RWPE2 (cell line): ENCODE measurements around the gene MAPKAPK2.

ENCODE experiments used
- ATAC-seq: fragments of 200-7000 bp; cut with Tn5 transposase; 3 replicates; pipeline ENCODE4 v1.9.1; 2021; ENCODE audit warnings: low read depth
- DNase-seq: peaks from one replicate; pipeline ENCODE4 v3.0.0-alpha.2; 2020; ENCODE audit warnings: low spot score
- H3K27ac ChIP-seq: fragments of 450-650 bp; 2 replicates; pipeline ENCODE4 v1.5.1; 2017; ENCODE audit warnings: mild to moderate bottlenecking; ENCODE audit not compliant: poor library complexity, severe bottlenecking
- H3K27me3 ChIP-seq: fragments of 250-450 bp; sonication (Bioruptor Pico); 2 replicates; pipeline ENCODE4 v1.5.1; 2021; ENCODE audit warnings: mild to moderate bottlenecking, moderate library complexity; ENCODE audit not compliant: insufficient read depth, poor library complexity, severe bottlenecking
- H3K36me3 ChIP-seq: fragments of 250-450 bp; sonication (Bioruptor Pico); 2 replicates; pipeline ENCODE4 v1.5.1; 2020; ENCODE audit warnings: low read depth, mild to moderate bottlenecking, moderate library complexity
- H3K4me1 ChIP-seq: fragments of 250-450 bp; sonication (Bioruptor Pico); 2 replicates; pipeline ENCODE4 v1.5.1; 2021; ENCODE audit warnings: mild to moderate bottlenecking, moderate library complexity; ENCODE audit not compliant: insufficient read depth, poor library complexity, severe bottlenecking
- H3K4me3 ChIP-seq: fragments of 250-450 bp; sonication (Bioruptor Pico); 2 replicates; pipeline ENCODE4 v1.5.1; 2021; ENCODE audit warnings: mild to moderate bottlenecking, moderate library complexity; ENCODE audit not compliant: severe bottlenecking
- H3K9me3 ChIP-seq: fragments of 250-450 bp; sonication (Bioruptor Pico); 2 replicates; pipeline ENCODE4 v1.5.1; 2021; ENCODE audit warnings: mild to moderate bottlenecking, moderate library complexity; ENCODE audit not compliant: severe bottlenecking
- TF ChIP-seq, protein P1 (sequence below): fragments of 450-650 bp; IDR thresholded peaks from one replicate; pipeline ENCODE4 v1.5.1; 2017; ENCODE audit warnings: mild to moderate bottlenecking, moderate library complexity; ENCODE audit not compliant: poor library complexity, severe bottlenecking

Gene MAPKAPK2

DNA sequence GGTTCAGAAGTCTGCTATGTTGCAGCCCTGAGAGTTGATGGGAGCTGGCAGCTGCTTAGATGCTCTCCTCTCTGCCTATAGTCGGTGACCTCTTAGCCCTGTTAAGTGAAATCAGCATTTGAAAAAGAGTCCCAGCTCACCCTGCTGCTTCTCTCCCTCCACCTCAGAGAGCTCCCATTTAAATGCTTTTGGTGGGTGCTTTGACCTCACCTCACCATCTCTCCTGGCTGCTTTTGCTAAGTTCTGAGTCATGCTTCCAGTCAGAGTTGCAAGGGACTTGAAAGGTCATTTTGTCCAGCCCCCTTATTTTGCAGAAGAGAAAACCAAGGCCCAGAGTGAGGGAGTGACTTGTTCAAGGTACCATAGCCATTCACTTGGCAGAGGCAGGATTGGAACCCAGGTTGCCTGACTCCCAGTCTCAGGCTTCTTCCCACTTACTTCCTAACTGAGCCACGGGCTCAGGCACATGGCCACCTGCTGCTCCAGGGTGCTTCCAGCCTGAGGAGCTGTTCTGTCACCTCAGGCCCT is 3.3 kb downstream of the MAPKAPK2 start:
- TF ChIP-seq, protein P1, sequence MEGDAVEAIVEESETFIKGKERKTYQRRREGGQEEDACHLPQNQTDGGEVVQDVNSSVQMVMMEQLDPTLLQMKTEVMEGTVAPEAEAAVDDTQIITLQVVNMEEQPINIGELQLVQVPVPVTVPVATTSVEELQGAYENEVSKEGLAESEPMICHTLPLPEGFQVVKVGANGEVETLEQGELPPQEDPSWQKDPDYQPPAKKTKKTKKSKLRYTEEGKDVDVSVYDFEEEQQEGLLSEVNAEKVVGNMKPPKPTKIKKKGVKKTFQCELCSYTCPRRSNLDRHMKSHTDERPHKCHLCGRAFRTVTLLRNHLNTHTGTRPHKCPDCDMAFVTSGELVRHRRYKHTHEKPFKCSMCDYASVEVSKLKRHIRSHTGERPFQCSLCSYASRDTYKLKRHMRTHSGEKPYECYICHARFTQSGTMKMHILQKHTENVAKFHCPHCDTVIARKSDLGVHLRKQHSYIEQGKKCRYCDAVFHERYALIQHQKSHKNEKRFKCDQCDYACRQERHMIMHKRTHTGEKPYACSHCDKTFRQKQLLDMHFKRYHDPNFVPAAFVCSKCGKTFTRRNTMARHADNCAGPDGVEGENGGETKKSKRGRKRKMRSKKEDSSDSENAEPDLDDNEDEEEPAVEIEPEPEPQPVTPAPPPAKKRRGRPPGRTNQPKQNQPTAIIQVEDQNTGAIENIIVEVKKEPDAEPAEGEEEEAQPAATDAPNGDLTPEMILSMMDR, result no peak
- Histone ChIP-seq H3K27me3 (no peaks in the 10 kb centered on the region), H3K4me3 (no peak overlapping the region), H3K27ac (no peak overlapping the region), H3K4me1 (peaks cover 18% of the 10 kb centered on the region), H3K36me3 (no peaks in the 10 kb centered on the region; the same call in 1 of the 2 replicates), H3K9me3 (no peaks in the 10 kb centered on the region)
- ATAC-seq (no peak), DNase-seq (no peak)

DNA sequence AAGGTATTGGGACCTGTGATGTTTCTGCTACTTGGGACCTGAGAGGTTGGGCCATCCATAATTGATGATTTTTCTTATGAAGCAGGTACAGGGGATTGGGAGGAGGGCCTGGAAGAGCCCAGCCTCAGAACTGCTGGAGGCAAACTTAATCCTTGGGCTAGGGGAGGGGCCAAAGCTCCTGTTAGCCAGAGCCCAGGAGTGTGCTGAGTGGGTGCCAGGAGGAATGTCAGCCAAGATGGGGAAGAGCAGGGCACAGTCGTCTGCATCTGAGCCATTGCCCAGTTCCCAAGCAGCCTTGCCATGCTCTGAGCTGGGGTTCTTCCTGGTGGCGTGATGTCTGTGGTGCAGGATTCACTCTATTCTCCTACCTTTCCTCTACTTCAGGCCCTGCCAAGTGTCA is 5.8 kb downstream of the MAPKAPK2 start:
- TF ChIP-seq, protein P1, result no peak
- ATAC-seq, result no peak
- DNase-seq, result no peak
- no peaks in the 10 kb centered on the region for H3K27me3 ChIP-seq
- no peaks in the 10 kb centered on the region; the same call in 1 of the 2 replicates for H3K36me3 ChIP-seq
- H3K4me1 ChIP-seq, result peaks cover 18% of the 10 kb centered on the region
- H3K9me3 ChIP-seq, result no peaks in the 10 kb centered on the region
- H3K27ac ChIP-seq, result no peak overlapping the region
- no peak overlapping the region for H3K4me3 ChIP-seq

DNA sequence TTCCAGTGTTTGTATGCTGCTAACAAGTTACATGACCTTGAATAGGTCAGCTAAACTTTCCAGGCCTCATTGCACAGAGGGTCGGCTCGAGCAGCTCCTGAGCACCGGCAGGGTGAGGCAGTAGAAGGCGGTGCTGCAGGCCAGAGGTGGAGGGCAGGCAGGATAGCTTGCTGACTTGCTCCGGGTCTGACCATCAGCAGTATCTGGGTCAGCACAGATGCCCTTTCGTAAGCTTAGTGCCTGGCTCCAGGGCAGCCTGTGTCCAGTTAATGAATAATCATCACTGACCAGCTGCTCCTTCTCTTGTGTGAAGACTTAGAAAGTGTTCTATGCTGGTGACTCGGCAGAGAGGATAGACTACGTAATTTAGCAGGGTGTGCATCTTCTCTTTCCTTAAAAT is 6.9 kb downstream of the MAPKAPK2 start:
- Histone ChIP-seq H3K9me3 (no peaks in the 10 kb centered on the region), H3K36me3 (no peaks in the 10 kb centered on the region; the same call in 1 of the 2 replicates), H3K4me3 (no peak overlapping the region), H3K27me3 (no peaks in the 10 kb centered on the region), H3K4me1 (peaks cover 16% of the 10 kb centered on the region), H3K27ac (no peak overlapping the region)
- TF ChIP-seq, protein P1, result no peak
- DNase-seq (no peak), ATAC-seq (no peak)

DNA sequence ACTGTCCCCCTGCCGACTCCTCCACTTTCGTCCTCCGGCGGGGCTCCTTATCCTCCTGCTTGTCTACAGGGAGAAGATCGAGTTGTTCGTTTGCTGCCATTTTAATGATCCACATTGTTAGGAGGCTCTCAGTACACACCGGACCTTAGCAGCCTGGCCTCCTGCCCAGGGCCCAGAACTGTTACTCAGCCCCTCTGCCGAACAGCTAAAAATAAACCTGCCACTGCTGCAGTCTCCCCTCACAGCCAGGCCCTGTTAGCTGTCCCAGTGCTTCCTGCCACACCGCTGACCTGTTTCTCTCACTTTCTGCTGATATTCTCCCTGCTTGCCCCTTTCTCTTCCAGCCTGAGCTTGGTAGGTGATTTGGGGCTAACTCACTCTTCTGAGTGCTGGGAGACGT is 8.3 kb downstream of the MAPKAPK2 start:
- Histone ChIP-seq H3K36me3 (peaks cover 5% of the 10 kb centered on the region; the same call in 1 of the 2 replicates), H3K27me3 (no peaks in the 10 kb centered on the region), H3K4me1 (peaks cover 3% of the 10 kb centered on the region), H3K9me3 (no peaks in the 10 kb centered on the region), H3K4me3 (no peak overlapping the region), H3K27ac (no peak overlapping the region)
- DNase-seq, result no peak
- no peak for ATAC-seq
- TF ChIP-seq, protein P1, result no peak

GRCh38 chr1:206693592-206693991 is 8.9 kb downstream of the MAPKAPK2 start:
- DNase-seq (no peak), ATAC-seq (no peak)
- Histone ChIP-seq H3K4me1 (no peaks in the 10 kb centered on the region), H3K36me3 (peaks cover 5% of the 10 kb centered on the region; the same call in 1 of the 2 replicates), H3K4me3 (no peak overlapping the region), H3K27ac (no peak overlapping the region), H3K27me3 (no peaks in the 10 kb centered on the region), H3K9me3 (no peaks in the 10 kb centered on the region)
- TF ChIP-seq, protein P1, result no peak
